ENCODE results near the gene UBE2Q1. TPM values are rescaled to one million over a fixed set of nuclear protein-coding genes. Genes with fewer than 3 reads are reported as not detected.

The UBE2Q1 gene
- total and polyA plus RNA-seq, 2 donors from 2014 or later = 72.3 to 77.6 TPM

DNA sequence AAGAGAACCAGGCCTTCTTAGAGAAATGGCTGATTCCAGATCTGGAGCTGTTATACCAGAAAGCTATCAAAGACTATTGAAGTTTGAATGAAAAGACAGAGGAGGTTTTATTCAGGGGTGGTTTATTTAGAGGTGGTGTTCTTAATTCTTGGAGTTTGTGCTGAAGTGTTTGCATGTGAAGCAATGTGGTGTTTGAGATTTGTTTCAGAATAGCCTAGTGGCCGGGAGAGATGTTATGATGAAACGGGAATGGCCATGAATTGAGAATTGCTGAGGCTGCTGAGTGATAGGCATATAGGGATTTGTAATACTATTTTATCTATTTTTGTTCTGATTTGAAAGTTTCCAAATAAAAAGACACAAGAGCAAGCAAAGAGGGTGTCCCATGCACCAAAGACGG, 45.7 kb downstream of the UBE2Q1 start:
- no peak for DNase-seq
- no peaks in the 10 kb centered on the region for H3K9me3 ChIP-seq (ENCODE audit: control insufficient read depth in 2 of 3, insufficient read depth in 1 of 3, low read length in 3 of 3)
- intact Hi-C loops (cut with DNase I) = no loop called here
- H3K36me3 ChIP-seq (ENCODE audit: control insufficient read depth in 2 of 3, insufficient read depth in 3 of 3, low read length in 3 of 3) = no peaks in the 10 kb centered on the region
- no peak overlapping the region for H3K4me3 ChIP-seq (ENCODE audit: low read length in 3 of 3)
- H3K27ac ChIP-seq (ENCODE audit: low read depth in 2 of 2, low read length in 2 of 2) = no peak overlapping the region
- FAIRE-seq = no peak
- no peak overlapping the region for H3K9ac ChIP-seq (ENCODE audit: low read length in 3 of 3)
- H3K27me3 ChIP-seq (ENCODE audit: control insufficient read depth, insufficient read depth, low read length) = no peaks in the 10 kb centered on the region
- no peak for TF ChIP-seq CTCF (IDR thresholded peaks at IDR 0.05; ENCODE audit: borderline replicate concordance, extremely low read depth, insufficient read depth)
- H3K4me1 ChIP-seq (ENCODE audit: control insufficient read depth in 2 of 3, insufficient read depth in 2 of 3, low read depth in 1 of 3, low read length in 3 of 3) = no peaks in the 10 kb centered on the region

DNA sequence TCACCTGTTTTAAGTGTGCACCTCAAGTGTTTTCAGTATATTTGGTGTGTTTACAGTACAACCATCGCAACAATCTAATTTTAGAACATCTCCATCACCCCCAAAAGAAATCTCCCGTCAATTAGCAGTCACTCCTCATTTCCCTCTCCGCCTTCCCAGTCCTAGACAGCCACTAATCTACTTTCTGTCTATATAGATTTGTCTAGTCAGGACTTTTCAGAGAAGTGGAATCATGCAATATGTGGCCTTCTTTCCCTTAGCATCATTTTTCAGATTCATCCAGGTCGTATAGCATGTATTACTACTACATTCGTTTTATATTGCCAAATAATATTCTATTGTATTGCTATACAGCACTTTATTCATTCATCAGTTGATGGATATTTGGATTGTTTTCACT, 54.6 kb downstream of the UBE2Q1 start:
- no peaks in the 10 kb centered on the region for H3K36me3 ChIP-seq (ENCODE audit: control insufficient read depth in 2 of 3, insufficient read depth in 3 of 3, low read length in 3 of 3)
- no peak for FAIRE-seq
- H3K9ac ChIP-seq (ENCODE audit: low read length in 3 of 3) = no peak overlapping the region
- TF ChIP-seq CTCF (IDR thresholded peaks at IDR 0.05; ENCODE audit: borderline replicate concordance, extremely low read depth, insufficient read depth) = no peak
- intact Hi-C loops (cut with DNase I) = no loop called here
- H3K27me3 ChIP-seq (ENCODE audit: control insufficient read depth, insufficient read depth, low read length) = peaks cover 29% of the 10 kb centered on the region
- H3K27ac ChIP-seq (ENCODE audit: low read depth in 2 of 2, low read length in 2 of 2) = no peak overlapping the region
- H3K4me3 ChIP-seq (ENCODE audit: low read length in 3 of 3) = no peak overlapping the region
- no peak for DNase-seq
- no peaks in the 10 kb centered on the region for H3K9me3 ChIP-seq (ENCODE audit: control insufficient read depth in 2 of 3, insufficient read depth in 1 of 3, low read length in 3 of 3)
- no peaks in the 10 kb centered on the region for H3K4me1 ChIP-seq (ENCODE audit: control insufficient read depth in 2 of 3, insufficient read depth in 2 of 3, low read depth in 1 of 3, low read length in 3 of 3)

DNA sequence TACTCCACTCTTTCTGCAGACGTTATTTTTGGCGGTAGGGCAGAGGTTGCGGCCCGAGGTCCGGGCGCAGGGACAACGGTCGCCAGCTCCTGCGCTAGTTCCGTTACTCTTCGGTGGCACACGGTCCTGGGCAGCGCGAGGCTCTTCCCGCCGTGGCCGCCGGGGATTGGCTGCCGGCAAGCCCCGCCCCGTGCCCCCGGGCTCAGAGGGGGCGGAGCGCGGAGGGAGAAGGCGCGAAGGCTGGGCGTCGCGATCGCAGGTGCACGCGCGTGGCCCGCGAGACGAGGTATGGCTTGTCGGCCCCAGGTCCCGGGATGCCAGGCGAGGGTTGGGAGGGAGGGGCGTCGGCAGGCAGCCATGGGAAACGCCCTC, 55.7 kb downstream of the UBE2Q1 start:
- DNase-seq (peak in 2 of 5 donors; percentile 58 to 66), FAIRE-seq (no peak)
- H3K27ac ChIP-seq (ENCODE audit: low read depth in 2 of 2, low read length in 2 of 2) = no peak overlapping the region
- H3K4me1 ChIP-seq (ENCODE audit: control insufficient read depth in 2 of 3, insufficient read depth in 2 of 3, low read depth in 1 of 3, low read length in 3 of 3) = no peaks in the 10 kb centered on the region
- H3K9me3 ChIP-seq (ENCODE audit: control insufficient read depth in 2 of 3, insufficient read depth in 1 of 3, low read length in 3 of 3) = no peaks in the 10 kb centered on the region
- TF ChIP-seq CTCF (IDR thresholded peaks at IDR 0.05; ENCODE audit: borderline replicate concordance, extremely low read depth, insufficient read depth) = no peak
- H3K9ac ChIP-seq (ENCODE audit: low read length in 3 of 3) = no peak overlapping the region
- H3K36me3 ChIP-seq (ENCODE audit: control insufficient read depth in 2 of 3, insufficient read depth in 3 of 3, low read length in 3 of 3) = no peaks in the 10 kb centered on the region
- intact Hi-C loops (cut with DNase I) = no loop called here
- no peak overlapping the region for H3K4me3 ChIP-seq (ENCODE audit: low read length in 3 of 3)
- peaks cover 29% of the 10 kb centered on the region for H3K27me3 ChIP-seq (ENCODE audit: control insufficient read depth, insufficient read depth, low read length)

GRCh38 chr1:154502066-154502743, 56.3 kb downstream of the UBE2Q1 start, which contains the start of the genes SHE and TDRD10:
Gene SHE (minus strand): TSS chr1:154502412. CDS start chr1:154502026, 386 bp downstream.
Gene TDRD10 (plus strand): TSS chr1:154502219. CDS start chr1:154506904, 4,685 bp downstream.
- no peak for TF ChIP-seq CTCF (IDR thresholded peaks at IDR 0.05; ENCODE audit: borderline replicate concordance, extremely low read depth, insufficient read depth)

More at GRCh38 chr1:154502066-154502743, 56.3 kb downstream of the UBE2Q1 start, which contains the start of the genes SHE and TDRD10:
- Histone ChIP-seq H3K27me3 (ENCODE audit: control insufficient read depth, insufficient read depth, low read length) (peaks cover 29% of the 10 kb centered on the region), H3K4me3 (ENCODE audit: low read length in 3 of 3) (peak within 1 kb of the TSS; percentile 12 to 60 (median 58)), H3K4me1 (ENCODE audit: control insufficient read depth in 2 of 3, insufficient read depth in 2 of 3, low read depth in 1 of 3, low read length in 3 of 3) (no peaks in the 10 kb centered on the region), H3K9ac (ENCODE audit: low read length in 3 of 3) (peak within 1 kb of the TSS in 1 of 3 donors; percentile 29), H3K27ac (ENCODE audit: low read depth in 2 of 2, low read length in 2 of 2) (peak within 1 kb of the TSS in 1 of 2 donors; percentile 28), H3K9me3 (ENCODE audit: control insufficient read depth in 2 of 3, insufficient read depth in 1 of 3, low read length in 3 of 3) (no peaks in the 10 kb centered on the region), H3K36me3 (ENCODE audit: control insufficient read depth in 2 of 3, insufficient read depth in 3 of 3, low read length in 3 of 3) (no peaks in the 10 kb centered on the region)
- FAIRE-seq (no peak), DNase-seq (peak; percentile 58 to 83 (median 69))
- intact Hi-C loops (cut with DNase I) = no loop called here

All from kidney (tissue), 14 donors.